ENCODE measurements around the gene GRID1.

DNA sequence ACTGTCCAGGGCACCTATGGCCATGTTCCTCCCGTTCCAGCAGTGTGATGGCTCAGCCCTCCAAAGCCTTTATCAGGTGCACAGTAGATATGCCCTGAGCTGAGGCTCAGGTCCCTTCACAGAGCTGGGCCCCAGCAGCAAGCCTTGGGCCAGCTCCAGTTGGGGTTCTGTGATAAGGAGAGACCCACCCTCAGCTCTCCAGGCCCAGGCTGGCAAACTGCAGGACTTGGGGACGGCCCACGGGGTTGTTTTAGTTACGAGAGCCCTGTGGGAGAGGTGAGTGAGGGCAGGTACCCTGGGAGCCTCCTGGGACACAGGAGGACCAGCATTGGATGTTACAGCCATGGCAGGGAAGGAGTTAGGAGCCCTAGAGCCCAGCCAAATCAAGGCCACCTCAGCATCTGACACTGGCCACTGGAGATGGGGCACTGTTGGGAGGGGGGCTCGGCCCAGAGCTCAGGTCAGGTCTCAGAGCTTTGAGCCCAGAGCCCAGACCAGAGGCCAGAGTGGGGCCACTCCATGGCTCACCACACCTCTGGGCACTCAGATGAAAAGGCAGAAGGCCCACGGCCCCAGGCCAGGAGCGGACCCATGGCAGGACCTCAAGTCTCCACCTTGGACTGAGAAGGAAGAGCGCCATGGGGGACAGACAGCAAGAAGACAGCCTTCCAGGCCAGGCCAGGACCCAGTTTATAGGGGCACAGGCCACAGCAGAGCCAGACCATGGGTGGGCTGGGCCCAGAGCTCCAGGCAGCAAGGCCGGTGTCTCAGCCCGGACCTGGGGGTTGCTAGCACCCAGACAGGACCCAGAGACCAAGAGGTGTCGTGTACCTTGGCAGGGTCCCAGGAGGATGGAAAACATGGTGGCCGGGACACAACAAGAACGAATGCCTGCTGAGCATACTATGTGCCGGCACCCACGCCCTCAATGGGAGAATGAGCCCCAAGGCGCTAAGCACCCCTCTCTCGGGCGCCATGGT is 12.8 kb downstream of the GRID1 start:
- TF ChIP-seq, protein P1, sequence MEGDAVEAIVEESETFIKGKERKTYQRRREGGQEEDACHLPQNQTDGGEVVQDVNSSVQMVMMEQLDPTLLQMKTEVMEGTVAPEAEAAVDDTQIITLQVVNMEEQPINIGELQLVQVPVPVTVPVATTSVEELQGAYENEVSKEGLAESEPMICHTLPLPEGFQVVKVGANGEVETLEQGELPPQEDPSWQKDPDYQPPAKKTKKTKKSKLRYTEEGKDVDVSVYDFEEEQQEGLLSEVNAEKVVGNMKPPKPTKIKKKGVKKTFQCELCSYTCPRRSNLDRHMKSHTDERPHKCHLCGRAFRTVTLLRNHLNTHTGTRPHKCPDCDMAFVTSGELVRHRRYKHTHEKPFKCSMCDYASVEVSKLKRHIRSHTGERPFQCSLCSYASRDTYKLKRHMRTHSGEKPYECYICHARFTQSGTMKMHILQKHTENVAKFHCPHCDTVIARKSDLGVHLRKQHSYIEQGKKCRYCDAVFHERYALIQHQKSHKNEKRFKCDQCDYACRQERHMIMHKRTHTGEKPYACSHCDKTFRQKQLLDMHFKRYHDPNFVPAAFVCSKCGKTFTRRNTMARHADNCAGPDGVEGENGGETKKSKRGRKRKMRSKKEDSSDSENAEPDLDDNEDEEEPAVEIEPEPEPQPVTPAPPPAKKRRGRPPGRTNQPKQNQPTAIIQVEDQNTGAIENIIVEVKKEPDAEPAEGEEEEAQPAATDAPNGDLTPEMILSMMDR (IDR thresholded peaks at IDR 0.05): no peak
- TF ChIP-seq NFE2L1 (CRISPR knock-in tag; IDR thresholded peaks at IDR 0.05) (no peak), KAT7 (CRISPR knock-in tag; IDR thresholded peaks at IDR 0.05; ENCODE audit: borderline replicate concordance) (no peak)
- TF ChIP-seq, protein P2, sequence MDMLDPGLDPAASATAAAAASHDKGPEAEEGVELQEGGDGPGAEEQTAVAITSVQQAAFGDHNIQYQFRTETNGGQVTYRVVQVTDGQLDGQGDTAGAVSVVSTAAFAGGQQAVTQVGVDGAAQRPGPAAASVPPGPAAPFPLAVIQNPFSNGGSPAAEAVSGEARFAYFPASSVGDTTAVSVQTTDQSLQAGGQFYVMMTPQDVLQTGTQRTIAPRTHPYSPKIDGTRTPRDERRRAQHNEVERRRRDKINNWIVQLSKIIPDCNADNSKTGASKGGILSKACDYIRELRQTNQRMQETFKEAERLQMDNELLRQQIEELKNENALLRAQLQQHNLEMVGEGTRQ (CRISPR knock-in tag; IDR thresholded peaks at IDR 0.05): no peak
- TF ChIP-seq, protein P3, sequence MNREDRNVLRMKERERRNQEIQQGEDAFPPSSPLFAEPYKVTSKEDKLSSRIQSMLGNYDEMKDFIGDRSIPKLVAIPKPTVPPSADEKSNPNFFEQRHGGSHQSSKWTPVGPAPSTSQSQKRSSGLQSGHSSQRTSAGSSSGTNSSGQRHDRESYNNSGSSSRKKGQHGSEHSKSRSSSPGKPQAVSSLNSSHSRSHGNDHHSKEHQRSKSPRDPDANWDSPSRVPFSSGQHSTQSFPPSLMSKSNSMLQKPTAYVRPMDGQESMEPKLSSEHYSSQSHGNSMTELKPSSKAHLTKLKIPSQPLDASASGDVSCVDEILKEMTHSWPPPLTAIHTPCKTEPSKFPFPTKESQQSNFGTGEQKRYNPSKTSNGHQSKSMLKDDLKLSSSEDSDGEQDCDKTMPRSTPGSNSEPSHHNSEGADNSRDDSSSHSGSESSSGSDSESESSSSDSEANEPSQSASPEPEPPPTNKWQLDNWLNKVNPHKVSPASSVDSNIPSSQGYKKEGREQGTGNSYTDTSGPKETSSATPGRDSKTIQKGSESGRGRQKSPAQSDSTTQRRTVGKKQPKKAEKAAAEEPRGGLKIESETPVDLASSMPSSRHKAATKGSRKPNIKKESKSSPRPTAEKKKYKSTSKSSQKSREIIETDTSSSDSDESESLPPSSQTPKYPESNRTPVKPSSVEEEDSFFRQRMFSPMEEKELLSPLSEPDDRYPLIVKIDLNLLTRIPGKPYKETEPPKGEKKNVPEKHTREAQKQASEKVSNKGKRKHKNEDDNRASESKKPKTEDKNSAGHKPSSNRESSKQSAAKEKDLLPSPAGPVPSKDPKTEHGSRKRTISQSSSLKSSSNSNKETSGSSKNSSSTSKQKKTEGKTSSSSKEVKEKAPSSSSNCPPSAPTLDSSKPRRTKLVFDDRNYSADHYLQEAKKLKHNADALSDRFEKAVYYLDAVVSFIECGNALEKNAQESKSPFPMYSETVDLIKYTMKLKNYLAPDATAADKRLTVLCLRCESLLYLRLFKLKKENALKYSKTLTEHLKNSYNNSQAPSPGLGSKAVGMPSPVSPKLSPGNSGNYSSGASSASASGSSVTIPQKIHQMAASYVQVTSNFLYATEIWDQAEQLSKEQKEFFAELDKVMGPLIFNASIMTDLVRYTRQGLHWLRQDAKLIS (CRISPR knock-in tag; IDR thresholded peaks at IDR 0.05; ENCODE audit: borderline replicate concordance): no peak
- TF ChIP-seq, protein P4, sequence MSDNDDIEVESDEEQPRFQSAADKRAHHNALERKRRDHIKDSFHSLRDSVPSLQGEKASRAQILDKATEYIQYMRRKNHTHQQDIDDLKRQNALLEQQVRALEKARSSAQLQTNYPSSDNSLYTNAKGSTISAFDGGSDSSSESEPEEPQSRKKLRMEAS (CRISPR knock-in tag; IDR thresholded peaks at IDR 0.05): no peak
- TF ChIP-seq, protein P5, sequence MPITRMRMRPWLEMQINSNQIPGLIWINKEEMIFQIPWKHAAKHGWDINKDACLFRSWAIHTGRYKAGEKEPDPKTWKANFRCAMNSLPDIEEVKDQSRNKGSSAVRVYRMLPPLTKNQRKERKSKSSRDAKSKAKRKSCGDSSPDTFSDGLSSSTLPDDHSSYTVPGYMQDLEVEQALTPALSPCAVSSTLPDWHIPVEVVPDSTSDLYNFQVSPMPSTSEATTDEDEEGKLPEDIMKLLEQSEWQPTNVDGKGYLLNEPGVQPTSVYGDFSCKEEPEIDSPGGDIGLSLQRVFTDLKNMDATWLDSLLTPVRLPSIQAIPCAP (CRISPR knock-in tag; IDR thresholded peaks at IDR 0.05): no peak
- TF ChIP-seq, protein P6, sequence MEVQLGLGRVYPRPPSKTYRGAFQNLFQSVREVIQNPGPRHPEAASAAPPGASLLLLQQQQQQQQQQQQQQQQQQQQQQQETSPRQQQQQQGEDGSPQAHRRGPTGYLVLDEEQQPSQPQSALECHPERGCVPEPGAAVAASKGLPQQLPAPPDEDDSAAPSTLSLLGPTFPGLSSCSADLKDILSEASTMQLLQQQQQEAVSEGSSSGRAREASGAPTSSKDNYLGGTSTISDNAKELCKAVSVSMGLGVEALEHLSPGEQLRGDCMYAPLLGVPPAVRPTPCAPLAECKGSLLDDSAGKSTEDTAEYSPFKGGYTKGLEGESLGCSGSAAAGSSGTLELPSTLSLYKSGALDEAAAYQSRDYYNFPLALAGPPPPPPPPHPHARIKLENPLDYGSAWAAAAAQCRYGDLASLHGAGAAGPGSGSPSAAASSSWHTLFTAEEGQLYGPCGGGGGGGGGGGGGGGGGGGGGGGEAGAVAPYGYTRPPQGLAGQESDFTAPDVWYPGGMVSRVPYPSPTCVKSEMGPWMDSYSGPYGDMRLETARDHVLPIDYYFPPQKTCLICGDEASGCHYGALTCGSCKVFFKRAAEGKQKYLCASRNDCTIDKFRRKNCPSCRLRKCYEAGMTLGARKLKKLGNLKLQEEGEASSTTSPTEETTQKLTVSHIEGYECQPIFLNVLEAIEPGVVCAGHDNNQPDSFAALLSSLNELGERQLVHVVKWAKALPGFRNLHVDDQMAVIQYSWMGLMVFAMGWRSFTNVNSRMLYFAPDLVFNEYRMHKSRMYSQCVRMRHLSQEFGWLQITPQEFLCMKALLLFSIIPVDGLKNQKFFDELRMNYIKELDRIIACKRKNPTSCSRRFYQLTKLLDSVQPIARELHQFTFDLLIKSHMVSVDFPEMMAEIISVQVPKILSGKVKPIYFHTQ (CRISPR knock-in tag; IDR thresholded peaks at IDR 0.05): no peak
- TF ChIP-seq, protein P7, sequence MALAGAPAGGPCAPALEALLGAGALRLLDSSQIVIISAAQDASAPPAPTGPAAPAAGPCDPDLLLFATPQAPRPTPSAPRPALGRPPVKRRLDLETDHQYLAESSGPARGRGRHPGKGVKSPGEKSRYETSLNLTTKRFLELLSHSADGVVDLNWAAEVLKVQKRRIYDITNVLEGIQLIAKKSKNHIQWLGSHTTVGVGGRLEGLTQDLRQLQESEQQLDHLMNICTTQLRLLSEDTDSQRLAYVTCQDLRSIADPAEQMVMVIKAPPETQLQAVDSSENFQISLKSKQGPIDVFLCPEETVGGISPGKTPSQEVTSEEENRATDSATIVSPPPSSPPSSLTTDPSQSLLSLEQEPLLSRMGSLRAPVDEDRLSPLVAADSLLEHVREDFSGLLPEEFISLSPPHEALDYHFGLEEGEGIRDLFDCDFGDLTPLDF (CRISPR knock-in tag; IDR thresholded peaks at IDR 0.05): no peak

Measured in WTC11 (cell line).